ENCODE measurements around the gene GLRX.
"Not testable (repeated sequence)": the region's sequence is repeated elsewhere in the genome, so short reads cannot be mapped to it uniquely, and the experiment has no call there.

GLRX gene

DNA sequence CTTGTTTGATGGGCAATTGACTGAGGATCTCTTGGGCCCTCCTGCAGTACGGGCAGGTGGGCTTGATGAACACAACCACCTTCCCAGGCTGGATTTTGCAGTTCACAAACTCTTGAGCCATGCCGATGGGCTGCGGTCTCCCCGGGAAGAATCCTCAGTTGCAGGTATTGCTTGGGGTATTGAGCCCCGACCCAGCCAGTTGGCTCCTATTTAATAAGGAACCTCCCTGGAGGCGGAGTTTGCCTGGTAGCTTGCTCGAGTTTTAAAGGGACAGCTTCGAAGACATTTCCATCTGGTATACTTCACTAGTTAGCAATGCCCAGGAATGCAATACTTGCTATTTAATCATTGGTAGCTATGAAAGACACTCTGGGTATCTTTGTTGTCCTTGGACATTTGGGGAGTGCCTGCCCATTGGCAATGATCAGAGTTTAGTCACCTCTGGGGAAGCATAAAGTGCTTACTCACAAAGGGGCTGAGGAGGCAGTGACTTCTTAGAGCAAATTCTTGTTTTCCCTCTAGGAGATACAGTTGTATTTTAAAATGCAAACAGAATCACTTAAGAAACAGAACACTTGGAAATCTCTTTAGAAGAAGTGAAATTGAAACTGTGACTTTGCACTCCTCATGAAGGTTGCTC is at the start of gene GLRX:
TSS of gene GLRX (minus strand) at position 185 of the 640 bp plus-strand sequence. CDS start at position 121, 64 bp downstream.
- DNase-seq, result peak; percentile 86

GRCh38 chr5:95871146-95871806 is 48.8 kb upstream of the GLRX start:
- DNase-seq, result no peak

DNA sequence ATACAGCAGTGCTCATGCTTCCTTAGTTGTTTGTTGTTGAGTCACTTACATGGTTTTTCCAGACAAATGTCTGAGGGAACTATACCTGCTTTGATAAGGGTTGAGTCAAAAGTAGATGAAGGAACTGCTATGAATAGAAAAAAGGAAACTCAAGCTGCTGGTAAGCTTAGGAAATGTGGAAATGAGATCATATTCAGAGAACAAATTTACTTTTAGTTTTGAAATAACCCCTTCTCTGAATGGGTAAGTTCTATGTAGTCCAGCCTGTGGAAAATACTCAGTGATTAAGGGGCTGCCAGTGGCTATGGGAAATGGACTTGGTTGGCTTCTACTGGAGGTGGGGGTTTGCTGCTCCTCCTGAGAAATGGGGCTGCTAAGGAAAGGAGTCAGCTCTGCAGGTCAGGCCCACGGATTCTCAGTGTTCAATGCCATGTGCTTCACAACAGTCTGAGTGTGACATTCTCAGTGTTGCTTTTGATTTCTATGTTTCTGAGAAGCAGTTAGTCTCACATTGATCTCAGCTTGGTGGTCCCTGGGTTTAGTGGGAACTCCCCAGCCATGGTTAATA is 47.7 kb upstream of the GLRX start:
- peak; percentile 50 for DNase-seq

- not testable (repeated sequence) for DNase-seq
Measured at GRCh38 chr5:95869173-95869855, 46.8 kb upstream of the GLRX start.

- no peak for DNase-seq
Measured at GRCh38 chr5:95868136-95868535, 45.6 kb upstream of the GLRX start.

GRCh38 chr5:95866435-95867040 is 44.0 kb upstream of the GLRX start:
- DNase-seq, result no peak

DNA sequence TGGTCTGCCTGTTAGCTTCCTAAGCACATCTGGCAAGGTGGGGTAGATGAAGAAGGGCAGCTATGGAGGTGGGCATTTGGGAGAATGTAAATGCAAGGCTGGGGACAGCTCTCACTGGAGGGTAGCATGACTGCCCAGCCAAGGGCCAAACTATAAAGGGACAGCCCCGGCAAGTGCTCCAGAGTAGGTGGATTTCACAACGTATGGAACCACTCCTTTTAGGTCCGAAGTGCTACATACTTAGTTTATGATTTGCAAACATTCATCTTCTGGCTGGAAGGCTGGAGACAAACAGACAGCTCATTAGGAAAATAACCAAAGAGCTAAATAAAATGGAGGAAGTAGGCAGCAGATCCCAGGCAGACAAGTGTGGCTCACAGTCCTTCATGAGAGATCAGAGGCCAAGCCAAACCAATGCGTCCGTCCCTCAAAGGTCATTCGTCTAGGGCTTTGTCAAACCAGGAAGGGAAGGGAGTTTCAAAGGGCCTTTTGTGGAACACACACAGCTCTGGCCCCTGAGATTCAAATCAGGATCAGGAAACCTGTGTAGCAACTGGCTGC is 42.5 kb upstream of the GLRX start:
- DNase-seq, result no peak

- no peak for DNase-seq
Measured at GRCh38 chr5:95864456-95864855, 41.9 kb upstream of the GLRX start.

DNA sequence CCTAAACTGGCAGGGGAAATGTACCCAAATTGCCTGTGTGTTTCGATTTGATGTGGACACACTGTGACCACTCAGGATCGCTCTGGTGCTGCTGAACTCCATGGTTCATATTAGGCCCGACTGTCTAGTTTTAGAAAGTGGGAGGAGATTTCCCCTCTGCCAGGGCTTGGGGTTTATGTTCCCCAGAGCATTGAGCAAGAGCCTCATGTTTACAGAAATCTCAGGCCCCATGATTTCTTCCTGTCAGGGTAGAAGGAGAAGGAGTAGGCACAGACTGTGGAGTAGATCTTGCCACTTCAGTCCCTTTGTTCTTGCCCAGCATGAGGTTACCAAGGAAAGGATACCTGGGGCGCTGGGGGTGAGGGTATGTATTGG is 40.8 kb upstream of the GLRX start:
- peak; percentile 71 for DNase-seq

- no peak for DNase-seq
Measured at GRCh38 chr5:95862671-95863382, 40.3 kb upstream of the GLRX start.

GRCh38 chr5:95861864-95862561 is 39.5 kb upstream of the GLRX start:
- peak; percentile 78 for DNase-seq

DNA sequence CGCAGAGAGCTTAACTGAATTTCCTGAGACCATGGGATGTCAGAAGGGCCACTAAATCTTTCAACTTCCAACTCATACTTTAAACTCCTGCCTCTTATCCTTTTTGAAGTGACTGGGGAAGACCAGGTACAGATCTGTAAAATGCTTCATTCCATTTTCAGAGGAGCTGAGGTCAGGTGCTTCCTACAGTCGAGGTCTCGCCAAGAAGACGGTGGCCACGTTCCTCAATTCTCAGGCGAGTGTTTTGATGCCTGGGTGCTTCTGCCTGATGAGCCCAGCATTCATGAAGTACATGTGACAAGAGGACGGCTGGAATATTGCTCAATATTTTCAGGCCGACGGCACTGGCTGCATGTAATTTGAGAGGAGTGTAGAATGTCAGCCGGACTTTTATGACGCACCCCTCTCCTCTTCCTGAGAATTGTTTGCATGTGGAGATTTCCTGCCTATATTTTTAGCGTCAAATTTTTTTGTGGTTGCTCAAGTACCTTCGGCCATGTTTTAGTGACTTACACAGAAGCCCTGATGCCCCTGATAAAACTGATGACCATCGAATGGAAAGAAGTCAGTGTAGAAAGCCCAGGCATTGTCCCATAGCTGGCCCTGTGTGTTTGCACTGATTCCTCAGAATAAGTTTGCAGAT is 38.8 kb upstream of the GLRX start:
- peak; percentile 98 for DNase-seq

- no peak for DNase-seq
Measured at GRCh38 chr5:95859661-95860060, 37.1 kb upstream of the GLRX start.

GRCh38 chr5:95858661-95859595 is 36.4 kb upstream of the GLRX start:
- peak; percentile 99 for DNase-seq

DNA sequence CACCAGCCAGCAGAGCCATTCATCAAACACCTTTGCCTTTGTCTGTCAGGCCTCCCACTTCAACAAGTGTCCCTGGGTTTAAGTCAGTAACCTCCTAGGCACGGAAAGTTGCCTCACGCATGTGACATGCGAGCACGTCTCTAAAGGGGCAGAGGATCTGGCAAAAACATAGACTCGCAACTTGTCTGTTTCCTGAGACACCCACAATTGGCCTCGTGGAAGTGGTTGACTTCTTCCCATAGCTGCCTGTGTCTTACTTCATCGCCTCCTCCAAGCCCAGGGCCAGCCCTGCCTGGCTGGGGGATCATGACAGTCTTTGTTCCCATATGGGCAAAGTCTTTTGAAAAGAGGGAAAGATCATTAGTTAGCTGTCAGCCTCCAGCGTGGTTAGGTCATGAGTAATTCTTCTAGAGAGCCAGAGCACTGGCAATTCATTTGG is 35.5 kb upstream of the GLRX start:
- peak; percentile 88 for DNase-seq

DNA sequence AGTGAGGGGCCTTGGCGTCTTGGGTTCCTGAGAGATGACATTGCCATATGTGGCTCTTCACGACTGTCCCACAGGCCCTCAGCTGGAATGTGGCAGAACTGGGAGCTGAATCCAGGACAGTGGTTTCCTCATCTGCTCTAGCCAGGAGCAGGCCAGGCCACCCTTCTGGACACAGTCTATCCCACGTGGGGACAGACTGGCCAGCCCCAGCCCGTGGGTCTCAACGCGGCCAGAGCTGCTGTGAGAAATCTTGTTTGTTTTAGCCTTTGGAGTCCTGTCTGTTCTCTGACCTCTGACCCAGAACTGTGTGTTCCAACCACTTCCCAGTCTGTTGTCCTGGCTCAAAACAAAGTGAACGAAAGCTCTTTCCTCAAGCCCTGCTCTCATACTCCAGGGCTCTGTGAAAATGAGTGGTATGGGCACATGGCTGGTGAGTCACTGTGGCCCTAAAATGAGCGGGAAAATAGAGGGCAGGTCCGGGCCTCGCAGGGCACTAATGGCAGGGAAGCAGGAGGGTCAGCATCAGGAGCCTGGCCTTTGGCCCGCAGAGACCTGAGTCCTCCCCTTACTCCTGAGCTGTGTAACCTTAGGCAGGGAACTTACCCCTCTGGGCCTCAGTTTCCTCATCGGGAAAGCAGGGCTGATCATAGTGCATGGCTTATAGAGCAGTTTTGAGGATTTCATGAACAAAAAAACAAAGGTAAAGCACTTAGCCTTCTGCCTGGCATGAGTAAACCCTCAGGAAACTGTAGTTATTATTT is 34.8 kb upstream of the GLRX start:
- DNase-seq, result no peak

GRCh38 chr5:95856501-95856981 is 34.0 kb upstream of the GLRX start:
- DNase-seq, result no peak

- DNase-seq, result no peak
Measured at GRCh38 chr5:95853490-95853889, 31.0 kb upstream of the GLRX start.

DNA sequence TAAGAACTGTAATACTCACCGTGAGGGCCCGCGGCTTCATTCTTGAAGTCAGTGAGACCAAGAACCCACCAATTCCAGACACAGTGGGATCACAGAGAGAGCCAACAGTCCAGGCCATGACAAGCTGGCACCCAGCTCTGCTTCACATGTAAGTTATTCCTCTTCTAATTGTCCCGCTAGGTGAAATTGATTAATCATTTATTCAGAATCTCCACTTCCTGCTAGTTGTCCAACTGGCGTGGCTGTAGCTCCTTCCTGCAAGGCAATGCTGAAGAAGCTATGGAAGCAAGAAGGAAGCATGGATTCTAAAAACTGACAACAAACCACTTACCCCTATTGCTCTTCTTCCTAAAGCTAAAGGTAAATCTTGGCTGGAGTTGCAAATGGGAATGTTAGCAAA is 30.0 kb upstream of the GLRX start:
- DNase-seq, result no peak
